ENCODE results near the gene MMAB.

DNA sequence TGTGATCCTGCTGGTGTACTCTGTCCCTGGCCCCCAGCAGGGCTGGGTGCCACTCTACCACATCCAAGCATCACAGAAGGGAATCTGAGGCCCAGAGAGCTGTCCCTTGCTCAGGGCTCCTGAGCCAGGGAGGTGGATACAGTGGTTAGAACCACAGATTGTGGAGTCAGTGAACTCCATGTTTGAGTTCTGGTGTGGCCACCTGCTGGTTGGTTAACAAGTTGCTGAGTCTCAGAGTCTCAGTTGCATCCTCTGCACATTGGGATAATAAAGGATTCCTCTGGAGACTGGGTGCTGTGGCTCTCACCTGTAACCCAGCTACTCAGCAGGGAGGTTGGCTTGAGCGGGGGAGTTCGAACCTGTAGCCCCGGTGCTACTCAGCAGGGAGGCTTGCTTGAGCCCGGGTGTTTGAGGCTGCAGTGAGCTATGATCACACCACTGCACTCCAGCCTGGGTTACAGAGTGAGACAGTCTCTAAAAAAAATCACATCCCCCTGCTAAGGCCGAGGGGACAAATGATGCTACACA lies 39.7 kb upstream of the MMAB start:
- no peak for TF ChIP-seq CTCF (IDR thresholded peaks at IDR 0.05)
- TF ChIP-seq POLR2A (IDR thresholded peaks at IDR 0.05), result no peak
- no peak for TF ChIP-seq POLR2AphosphoS5 (IDR thresholded peaks at IDR 0.05)
